ENCODE measurements around the gene BICD1. TPM values are rescaled to one million over a fixed set of nuclear protein-coding genes. Genes with fewer than 3 reads are reported as not detected.

Gene BICD1
- total RNA-seq, 1 donor from 2014 or later = 561 TPM

DNA sequence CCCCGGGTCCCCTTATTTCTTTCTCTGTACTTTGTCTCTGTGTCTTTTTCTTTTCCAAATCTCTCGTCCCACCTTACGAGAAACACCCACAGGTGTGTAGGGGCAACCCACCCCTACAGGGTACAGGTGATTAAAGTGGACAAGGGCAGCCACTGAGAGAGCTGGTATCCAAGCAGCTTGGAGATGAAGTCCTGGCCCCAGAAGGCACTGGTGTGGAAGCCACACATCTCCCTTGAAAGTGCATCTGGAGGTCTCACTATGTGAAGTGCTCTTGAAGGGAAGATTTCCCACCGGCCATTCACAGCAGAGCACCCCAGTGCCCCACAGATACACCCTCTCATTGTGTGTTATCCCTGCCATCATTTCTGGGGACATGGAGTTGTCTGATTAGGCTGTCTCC is 6.3 kb upstream of the BICD1 start:
- TF ChIP-seq, protein P1, sequence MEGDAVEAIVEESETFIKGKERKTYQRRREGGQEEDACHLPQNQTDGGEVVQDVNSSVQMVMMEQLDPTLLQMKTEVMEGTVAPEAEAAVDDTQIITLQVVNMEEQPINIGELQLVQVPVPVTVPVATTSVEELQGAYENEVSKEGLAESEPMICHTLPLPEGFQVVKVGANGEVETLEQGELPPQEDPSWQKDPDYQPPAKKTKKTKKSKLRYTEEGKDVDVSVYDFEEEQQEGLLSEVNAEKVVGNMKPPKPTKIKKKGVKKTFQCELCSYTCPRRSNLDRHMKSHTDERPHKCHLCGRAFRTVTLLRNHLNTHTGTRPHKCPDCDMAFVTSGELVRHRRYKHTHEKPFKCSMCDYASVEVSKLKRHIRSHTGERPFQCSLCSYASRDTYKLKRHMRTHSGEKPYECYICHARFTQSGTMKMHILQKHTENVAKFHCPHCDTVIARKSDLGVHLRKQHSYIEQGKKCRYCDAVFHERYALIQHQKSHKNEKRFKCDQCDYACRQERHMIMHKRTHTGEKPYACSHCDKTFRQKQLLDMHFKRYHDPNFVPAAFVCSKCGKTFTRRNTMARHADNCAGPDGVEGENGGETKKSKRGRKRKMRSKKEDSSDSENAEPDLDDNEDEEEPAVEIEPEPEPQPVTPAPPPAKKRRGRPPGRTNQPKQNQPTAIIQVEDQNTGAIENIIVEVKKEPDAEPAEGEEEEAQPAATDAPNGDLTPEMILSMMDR (IDR thresholded peaks at IDR 0.05; ENCODE audit: partially characterized antibody, unreplicated experiment) = no peak
- Mint-ChIP-seq H3K27ac (ENCODE audit: unreplicated experiment) (no peak overlapping the region), H3K27me3 (ENCODE audit: unreplicated experiment) (peaks cover 3% of the 10 kb centered on the region), H3K4me1 (ENCODE audit: low read depth, unreplicated experiment) (peaks cover 8% of the 10 kb centered on the region), H3K4me3 (ENCODE audit: unreplicated experiment) (peak overlapping the region; percentile 34), H3K9me3 (ENCODE audit: unreplicated experiment) (peaks cover 2% of the 10 kb centered on the region), H3K36me3 (ENCODE audit: unreplicated experiment) (no peaks in the 10 kb centered on the region)
- no peak for DNase-seq

DNA sequence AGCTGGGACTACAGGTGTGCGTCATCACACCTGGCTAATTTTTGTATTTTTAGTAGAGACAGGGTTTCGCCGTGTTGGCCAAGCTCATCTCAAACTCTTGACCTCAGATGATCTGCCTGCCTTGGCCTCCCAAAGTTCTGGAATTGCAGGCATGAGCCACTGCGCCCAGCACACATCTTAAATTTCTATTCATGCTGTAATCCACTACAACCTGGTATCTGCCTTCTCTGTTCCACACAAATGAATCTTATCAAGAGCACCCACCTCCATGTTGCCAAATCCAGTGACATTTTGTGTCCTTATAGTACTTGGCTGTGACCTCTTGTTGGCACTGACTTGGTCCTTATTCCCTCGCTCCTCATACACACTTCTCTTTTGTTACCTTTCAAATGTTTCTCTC is 5.8 kb upstream of the BICD1 start:
- no peak for DNase-seq
- Mint-ChIP-seq H3K4me1 (ENCODE audit: low read depth, unreplicated experiment) (peaks cover 13% of the 10 kb centered on the region), H3K9me3 (ENCODE audit: unreplicated experiment) (peaks cover 6% of the 10 kb centered on the region), H3K4me3 (ENCODE audit: unreplicated experiment) (peak overlapping the region; percentile 70), H3K27ac (ENCODE audit: unreplicated experiment) (peak overlapping the region; percentile 82), H3K27me3 (ENCODE audit: unreplicated experiment) (peaks cover 8% of the 10 kb centered on the region), H3K36me3 (ENCODE audit: unreplicated experiment) (no peaks in the 10 kb centered on the region)
- TF ChIP-seq, protein P1 (IDR thresholded peaks at IDR 0.05; ENCODE audit: partially characterized antibody, unreplicated experiment) = no peak

DNA sequence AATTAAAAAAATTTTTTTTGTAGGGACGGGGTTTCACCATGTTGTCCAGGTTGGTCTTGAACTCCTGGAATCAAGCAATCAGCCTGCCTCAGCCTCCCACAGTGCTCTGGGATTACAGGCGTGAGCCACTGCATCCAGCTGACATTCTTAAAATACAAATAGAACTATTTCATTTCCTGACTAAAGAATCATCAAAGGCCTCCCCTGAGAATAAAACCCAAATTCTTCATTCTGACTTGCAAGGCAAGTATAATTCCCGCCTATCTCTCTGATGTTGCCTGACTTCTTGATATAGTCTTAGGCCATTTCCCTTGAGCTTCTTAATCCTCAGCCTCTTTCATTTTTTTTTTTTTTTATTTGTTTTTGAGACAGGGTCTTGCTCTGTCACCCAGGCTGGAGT is 4.4 kb upstream of the BICD1 start:
- no peak for DNase-seq
- TF ChIP-seq, protein P1 (IDR thresholded peaks at IDR 0.05; ENCODE audit: partially characterized antibody, unreplicated experiment) = no peak
- peaks cover 10% of the 10 kb centered on the region for H3K27me3 Mint-ChIP-seq (ENCODE audit: unreplicated experiment)
- H3K36me3 Mint-ChIP-seq (ENCODE audit: unreplicated experiment) = no peaks in the 10 kb centered on the region
- peaks cover 11% of the 10 kb centered on the region for H3K9me3 Mint-ChIP-seq (ENCODE audit: unreplicated experiment)
- no peak overlapping the region for H3K4me3 Mint-ChIP-seq (ENCODE audit: unreplicated experiment)
- H3K27ac Mint-ChIP-seq (ENCODE audit: unreplicated experiment) = no peak overlapping the region
- H3K4me1 Mint-ChIP-seq (ENCODE audit: low read depth, unreplicated experiment) = peaks cover 15% of the 10 kb centered on the region

DNA sequence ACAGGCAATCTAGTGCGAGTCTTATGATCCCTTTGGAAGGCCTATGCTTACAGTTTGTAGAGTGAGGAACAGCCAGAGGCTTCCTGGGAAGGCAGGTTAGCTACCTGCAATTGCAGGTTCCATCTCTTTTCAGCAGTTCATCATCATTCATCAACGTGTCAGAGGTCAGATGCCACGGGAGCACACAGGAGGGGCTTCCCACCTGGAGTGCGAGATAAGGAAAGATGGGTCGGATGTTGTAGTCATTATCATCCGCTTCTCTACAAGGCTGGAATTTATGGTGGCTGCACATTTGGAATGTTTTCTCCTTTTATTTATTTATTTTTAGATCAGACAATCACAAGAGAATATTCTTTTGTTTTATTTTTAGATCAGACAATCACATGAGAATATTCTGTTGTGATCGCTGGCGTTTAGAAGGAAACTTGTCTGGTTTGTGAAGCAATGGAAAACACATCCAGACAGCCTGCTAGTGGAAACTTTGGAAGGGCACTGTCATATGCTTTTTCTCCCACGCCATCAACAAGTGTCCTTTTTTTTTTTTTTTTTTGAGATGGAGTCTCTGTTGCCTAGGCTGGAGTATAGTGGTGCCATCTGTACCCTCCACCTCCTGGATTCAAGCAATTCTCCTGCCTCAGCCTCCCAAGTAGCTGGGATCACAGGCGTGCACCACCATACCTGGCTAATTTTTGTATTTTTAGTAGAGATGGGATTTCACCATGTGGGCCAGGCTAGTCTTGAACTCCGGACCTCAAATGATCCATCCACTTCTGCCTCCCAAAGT is 1.9 kb upstream of the BICD1 start:
- no peak overlapping the region for H3K4me3 Mint-ChIP-seq (ENCODE audit: unreplicated experiment)
- no peak for DNase-seq
- H3K36me3 Mint-ChIP-seq (ENCODE audit: unreplicated experiment) = peaks cover 7% of the 10 kb centered on the region
- peaks cover 13% of the 10 kb centered on the region for H3K4me1 Mint-ChIP-seq (ENCODE audit: low read depth, unreplicated experiment)
- peaks cover 25% of the 10 kb centered on the region for H3K9me3 Mint-ChIP-seq (ENCODE audit: unreplicated experiment)
- peak overlapping the region; percentile 23 for H3K27ac Mint-ChIP-seq (ENCODE audit: unreplicated experiment)
- peaks cover 18% of the 10 kb centered on the region for H3K27me3 Mint-ChIP-seq (ENCODE audit: unreplicated experiment)
- TF ChIP-seq, protein P1 (IDR thresholded peaks at IDR 0.05; ENCODE audit: partially characterized antibody, unreplicated experiment) = no peak

DNA sequence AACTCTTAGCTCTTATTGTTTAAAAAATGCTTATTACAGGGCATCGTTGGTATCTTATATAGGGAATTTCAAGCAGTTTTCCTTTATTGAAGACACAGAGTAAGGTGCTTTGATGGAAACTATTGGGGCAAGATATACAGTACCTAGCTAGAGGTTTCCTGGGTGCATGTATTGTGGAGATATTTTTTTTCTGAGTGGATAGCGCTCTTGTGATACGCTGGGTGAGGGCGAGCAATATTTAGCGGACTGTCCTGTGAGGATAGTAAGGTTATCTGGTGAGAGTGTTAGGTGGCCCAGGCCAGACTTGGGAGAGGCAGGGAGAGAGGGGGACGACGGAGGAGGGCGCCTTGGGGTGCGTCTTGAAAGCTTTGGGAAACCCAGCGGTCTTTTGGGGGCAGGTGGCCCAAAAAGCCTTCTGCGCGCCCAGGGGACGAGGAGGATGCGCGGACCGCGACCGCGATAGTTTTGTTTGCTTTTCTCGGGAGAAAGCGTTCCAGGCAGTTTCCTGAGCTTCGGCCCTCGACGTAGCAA is 596 bp upstream of the BICD1 start:
- peaks cover 18% of the 10 kb centered on the region for H3K27me3 Mint-ChIP-seq (ENCODE audit: unreplicated experiment)
- no peak for DNase-seq
- peak overlapping the region; percentile 91 for H3K4me3 Mint-ChIP-seq (ENCODE audit: unreplicated experiment)
- TF ChIP-seq, protein P1 (IDR thresholded peaks at IDR 0.05; ENCODE audit: partially characterized antibody, unreplicated experiment) = no peak
- H3K9me3 Mint-ChIP-seq (ENCODE audit: unreplicated experiment) = peaks cover 25% of the 10 kb centered on the region
- peaks cover 9% of the 10 kb centered on the region for H3K4me1 Mint-ChIP-seq (ENCODE audit: low read depth, unreplicated experiment)
- H3K36me3 Mint-ChIP-seq (ENCODE audit: unreplicated experiment) = peaks cover 11% of the 10 kb centered on the region
- H3K27ac Mint-ChIP-seq (ENCODE audit: unreplicated experiment) = peak overlapping the region; percentile 97

All from glutamatergic neuron (in vitro differentiated cells).